GM12872 (cell line): ENCODE measurements around the gene CLRN3.

Experiments used
- TF ChIP-seq, protein P1 (sequence below): IDR thresholded peaks from 3 replicates; pipeline ENCODE4 v1.5.1; 2011; ENCODE audit warnings: low read depth, mild to moderate bottlenecking, low read length, moderate library complexity; ENCODE audit not compliant: insufficient read depth

CLRN3 gene

DNA sequence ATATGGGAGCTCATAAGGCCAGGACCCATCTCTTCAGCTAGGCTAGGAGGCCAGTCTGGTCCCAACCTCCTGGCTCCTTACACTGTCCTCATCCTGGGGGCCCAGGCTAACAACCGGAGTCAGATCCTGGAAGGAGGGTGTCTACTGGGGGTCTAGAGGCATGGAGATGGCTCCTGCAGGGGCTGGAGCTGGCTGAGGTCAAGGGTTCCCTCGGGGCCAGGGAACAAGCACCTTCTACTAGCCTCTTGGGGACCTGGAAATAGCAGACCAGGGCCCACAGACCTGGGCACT, 37.2 kb downstream of the CLRN3 start:
- TF ChIP-seq, protein P1, sequence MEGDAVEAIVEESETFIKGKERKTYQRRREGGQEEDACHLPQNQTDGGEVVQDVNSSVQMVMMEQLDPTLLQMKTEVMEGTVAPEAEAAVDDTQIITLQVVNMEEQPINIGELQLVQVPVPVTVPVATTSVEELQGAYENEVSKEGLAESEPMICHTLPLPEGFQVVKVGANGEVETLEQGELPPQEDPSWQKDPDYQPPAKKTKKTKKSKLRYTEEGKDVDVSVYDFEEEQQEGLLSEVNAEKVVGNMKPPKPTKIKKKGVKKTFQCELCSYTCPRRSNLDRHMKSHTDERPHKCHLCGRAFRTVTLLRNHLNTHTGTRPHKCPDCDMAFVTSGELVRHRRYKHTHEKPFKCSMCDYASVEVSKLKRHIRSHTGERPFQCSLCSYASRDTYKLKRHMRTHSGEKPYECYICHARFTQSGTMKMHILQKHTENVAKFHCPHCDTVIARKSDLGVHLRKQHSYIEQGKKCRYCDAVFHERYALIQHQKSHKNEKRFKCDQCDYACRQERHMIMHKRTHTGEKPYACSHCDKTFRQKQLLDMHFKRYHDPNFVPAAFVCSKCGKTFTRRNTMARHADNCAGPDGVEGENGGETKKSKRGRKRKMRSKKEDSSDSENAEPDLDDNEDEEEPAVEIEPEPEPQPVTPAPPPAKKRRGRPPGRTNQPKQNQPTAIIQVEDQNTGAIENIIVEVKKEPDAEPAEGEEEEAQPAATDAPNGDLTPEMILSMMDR, result no peak

DNA sequence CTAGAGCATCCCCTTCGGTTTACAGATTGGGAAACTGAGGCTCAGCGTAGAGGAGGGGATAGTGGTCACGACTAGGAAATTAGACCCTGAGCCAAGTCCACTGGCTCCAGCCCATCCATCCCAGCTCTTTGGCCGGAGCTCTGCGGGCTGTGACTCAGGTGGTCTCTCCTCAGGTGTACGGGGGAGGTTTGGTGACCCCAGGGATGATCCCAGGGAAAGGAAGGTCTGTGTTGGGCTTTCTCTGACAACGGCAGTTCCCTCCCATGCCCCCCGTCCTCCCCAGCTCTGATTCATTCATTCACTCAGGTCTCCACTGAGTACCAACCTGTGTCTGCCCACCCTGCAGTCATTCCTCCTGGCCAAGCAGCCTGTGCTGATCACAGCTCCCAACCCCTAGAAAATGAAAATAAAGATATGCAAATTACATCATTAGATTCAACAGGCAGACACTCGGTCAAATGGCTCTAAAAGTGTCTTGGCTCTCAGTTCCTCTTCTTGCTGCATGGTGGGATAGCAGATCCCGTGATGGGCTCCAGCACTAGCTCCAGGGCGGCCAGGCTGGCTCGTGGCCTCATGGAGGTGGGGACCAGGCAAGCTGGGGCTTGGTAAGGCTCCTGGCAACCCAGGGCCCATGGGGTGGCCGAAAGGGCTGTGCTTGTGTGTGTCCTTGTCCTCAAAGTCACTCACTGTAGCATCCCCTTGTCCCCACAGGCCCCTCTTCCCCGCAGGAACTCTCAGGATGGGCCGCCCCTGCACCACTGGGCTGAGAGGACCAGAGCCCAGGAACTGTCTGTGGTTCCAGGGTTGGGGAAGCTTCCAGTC, 37.8 kb downstream of the CLRN3 start:
- TF ChIP-seq, protein P1, result no peak

DNA sequence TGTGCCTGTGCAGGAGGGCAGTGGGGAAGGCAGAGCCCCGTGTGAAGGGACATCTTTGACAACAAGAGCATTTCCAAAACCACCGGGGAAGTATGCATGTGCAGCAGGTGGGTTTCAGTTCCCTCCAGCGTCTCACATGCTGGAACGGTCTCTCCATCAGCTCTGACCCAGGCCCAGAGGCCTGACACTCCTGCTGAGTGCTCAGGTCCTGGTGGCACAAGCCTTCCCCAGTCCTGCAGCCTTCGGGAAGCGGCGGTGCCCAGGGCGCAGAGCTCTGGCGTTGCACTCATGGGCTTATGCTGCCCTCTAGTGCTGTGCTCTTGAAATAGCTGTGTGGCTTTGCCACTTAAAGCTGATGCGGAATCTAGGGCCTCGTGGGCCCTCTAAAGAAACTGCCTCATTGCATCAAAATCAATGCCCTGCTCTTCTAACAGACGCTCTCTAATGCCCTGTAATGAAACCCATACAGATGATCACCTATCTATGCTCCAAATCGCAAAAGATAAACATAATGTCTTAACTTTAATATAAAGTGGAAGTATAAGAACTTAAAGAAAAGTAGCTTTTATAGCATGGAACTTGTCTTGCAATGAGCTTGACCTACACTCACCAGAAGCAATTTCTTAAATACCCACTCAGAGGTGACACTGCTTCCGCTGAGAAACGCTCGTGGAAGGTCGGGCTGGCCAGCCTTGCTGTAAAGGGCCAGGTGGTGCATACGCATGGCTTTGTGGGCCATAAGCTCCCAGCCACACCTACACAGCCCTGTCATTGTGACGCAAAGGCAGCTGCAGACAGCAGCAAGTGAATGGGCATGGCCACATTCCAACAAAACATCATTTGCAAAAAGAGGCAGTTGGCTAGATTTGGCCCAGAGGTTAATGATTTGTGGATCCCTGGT, 38.6 kb downstream of the CLRN3 start:
- TF ChIP-seq, protein P1, result peak; percentile 90

DNA sequence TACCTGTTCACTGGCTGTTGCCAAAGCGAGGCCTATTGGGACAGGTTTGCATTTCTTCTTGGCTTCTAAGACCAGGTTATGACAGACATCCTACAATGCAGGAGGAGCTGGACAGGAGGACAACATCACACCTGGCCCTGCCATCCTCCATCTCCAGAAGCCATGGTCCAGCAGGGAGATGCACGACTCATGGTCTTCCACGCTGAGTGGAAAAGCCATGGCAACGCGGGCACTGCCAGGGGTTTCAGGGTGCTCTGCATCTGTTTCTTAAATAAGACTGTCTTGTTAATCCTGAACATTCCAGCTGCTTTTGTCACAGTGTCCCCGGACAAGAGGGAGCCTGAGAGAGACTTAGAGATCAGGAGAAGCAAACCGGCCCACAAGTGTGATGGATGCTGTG, 40.3 kb downstream of the CLRN3 start:
- TF ChIP-seq, protein P1, result no peak

DNA sequence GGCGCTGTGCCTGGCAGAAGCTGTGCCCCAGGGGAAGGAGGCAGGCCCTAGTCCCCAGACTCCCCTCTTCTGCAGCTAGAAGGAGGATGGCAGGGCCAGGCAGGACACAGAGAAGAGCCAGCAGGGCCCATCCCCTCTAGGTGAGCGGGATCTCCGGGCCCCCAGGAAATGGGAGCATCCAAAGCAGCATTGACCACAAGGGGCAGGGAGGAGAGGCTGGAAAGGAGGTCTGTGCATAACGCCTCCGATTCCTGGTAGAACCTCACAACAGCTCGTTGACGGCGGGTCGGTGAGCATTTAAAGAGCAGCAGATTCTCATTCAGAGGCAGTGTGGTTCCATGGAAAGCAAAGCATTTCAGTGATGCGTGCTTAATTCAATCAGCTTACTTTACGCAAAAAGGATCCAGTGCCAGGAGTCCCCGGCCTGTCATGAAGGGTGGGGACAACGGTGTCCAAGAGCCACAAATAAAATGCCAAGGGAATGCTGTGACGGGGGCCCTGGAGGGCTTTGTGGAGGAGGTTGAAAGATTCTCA, 41.0 kb downstream of the CLRN3 start:
- TF ChIP-seq, protein P1, result no peak

DNA sequence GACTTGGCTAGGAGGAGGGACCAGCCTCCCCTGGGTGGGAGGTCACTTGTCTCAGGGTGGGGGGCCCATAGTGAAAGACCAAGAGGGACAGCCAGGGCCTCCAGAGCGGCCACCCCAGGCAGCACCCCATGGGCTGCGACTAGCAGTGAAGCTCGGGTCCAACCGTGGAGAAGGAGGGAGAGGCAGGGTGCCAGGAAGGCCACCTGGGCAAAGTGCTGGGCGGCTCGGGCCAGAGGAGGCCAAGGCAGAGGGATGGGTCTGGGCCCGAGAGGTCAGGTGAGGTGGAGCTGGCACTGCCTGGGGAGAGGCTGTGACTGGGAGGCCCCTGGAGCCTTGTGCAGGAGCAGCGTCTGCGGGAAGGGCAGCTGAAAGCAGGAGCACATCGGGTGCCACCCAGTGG, 41.8 kb downstream of the CLRN3 start:
- TF ChIP-seq, protein P1, result no peak

DNA sequence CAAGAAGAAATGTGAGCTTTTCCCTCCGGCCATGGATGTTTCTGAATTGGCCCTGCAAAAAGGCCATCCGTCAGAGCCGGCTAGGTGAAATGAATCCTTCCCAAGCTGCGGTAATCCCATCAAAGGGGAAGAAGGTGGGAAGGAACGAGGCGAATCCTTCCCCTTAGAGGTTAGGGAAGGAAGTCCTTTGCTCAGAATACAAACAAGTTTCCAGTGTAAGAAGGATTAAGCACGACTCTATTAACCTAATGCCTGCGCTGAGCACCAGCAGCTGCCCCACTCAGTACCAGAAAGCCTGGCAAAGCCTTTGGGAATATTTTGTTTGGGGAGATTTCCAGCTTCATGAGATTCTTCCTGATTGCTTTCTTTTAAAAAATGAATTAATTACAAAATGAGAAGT, 42.8 kb downstream of the CLRN3 start:
- TF ChIP-seq, protein P1, result no peak
